Neural cell (in vitro differentiated cells): ENCODE results near the gene GMDS. TPM values are rescaled to one million over a fixed set of nuclear protein-coding genes. Genes with fewer than 3 reads are reported as not detected.

ENCODE experiments used
- H2AFZ ChIP-seq: fragments of 200-600, 300-800 bp; sonication (generic), shearing (Covaris generic); 2 replicates; pipeline ENCODE4 v1.6.0; 2014; ENCODE audit warnings: low read depth, mild to moderate bottlenecking, antibody characterized with exemption, low read length, moderate library complexity
- H3F3A ChIP-seq: fragments of 200-600 bp; shearing (Covaris generic); 2 replicates; pipeline ENCODE4 v1.6.1; 2016; ENCODE audit warnings: mild to moderate bottlenecking, moderate library complexity, mixed read lengths, antibody characterized with exemption, low read length; ENCODE audit not compliant: insufficient read depth, poor library complexity, severe bottlenecking
- H3K27ac ChIP-seq: fragments of 200-600, 300-800 bp; sonication (generic), shearing (Covaris generic); 2 replicates; pipeline ENCODE4 v1.5.1; 2014; ENCODE audit warnings: mild to moderate bottlenecking, low read length, moderate library complexity
- H3K27me3 ChIP-seq: fragments of 300-800, 200-600 bp; sonication (generic), shearing (Covaris generic); 2 replicates; pipeline ENCODE4 v1.6.0; 2014; ENCODE audit warnings: mild to moderate bottlenecking, low read depth, low read length, moderate library complexity; ENCODE audit not compliant: insufficient read depth
- H3K36me3 ChIP-seq: fragments of 300-800, 200-600 bp; sonication (generic), shearing (Covaris generic); 2 replicates; pipeline ENCODE4 v1.5.1; 2014; ENCODE audit warnings: mild to moderate bottlenecking, antibody characterized with exemption, low read length, moderate library complexity; ENCODE audit not compliant: insufficient read depth
- H3K4me2 ChIP-seq: fragments of 300-800, 200-600 bp; sonication (generic), shearing (Covaris generic); 2 replicates; pipeline ENCODE4 v1.6.0; 2014; ENCODE audit warnings: mild to moderate bottlenecking, low read length
- H3K4me3 ChIP-seq: fragments of 300-800, 200-600 bp; sonication (generic), shearing (Covaris generic); 2 replicates; pipeline ENCODE4 v1.5.1; 2014; ENCODE audit warnings: mild to moderate bottlenecking, low read length, moderate library complexity
- H3K79me2 ChIP-seq: fragments of 200-600 bp; shearing (Covaris generic); replicated peaks from 2 replicates; pipeline ENCODE4 v1.6.0; 2014; ENCODE audit warnings: mild to moderate bottlenecking, low read length, moderate library complexity; ENCODE audit not compliant: insufficient read depth
- H3K9ac ChIP-seq: fragments of 300-800, 200-600 bp; sonication (generic), shearing (Covaris generic); 2 replicates; pipeline ENCODE4 v1.6.1; 2016; ENCODE audit warnings: mild to moderate bottlenecking, low read length, mixed read lengths
- H3K9me2 ChIP-seq: fragments of 200-600 bp; shearing (Covaris generic); 2 replicates; pipeline ENCODE4 v1.6.1; 2016; ENCODE audit warnings: mild to moderate bottlenecking, low read length, mixed read lengths; ENCODE audit not compliant: insufficient read depth
- H3K9me3 ChIP-seq: fragments of 200-600, 300-800 bp; sonication (generic), shearing (Covaris generic); 2 replicates; pipeline ENCODE4 v1.6.1; 2016; ENCODE audit warnings: mild to moderate bottlenecking, mixed run types, low read length, moderate library complexity, mixed read lengths
- H4K20me1 ChIP-seq: fragments of 200-600 bp; shearing (Covaris generic); 2 replicates; pipeline ENCODE4 v1.6.1; 2016; ENCODE audit warnings: mild to moderate bottlenecking, mixed run types; ENCODE audit not compliant: insufficient read depth
- EP300 ChIP-seq: fragments of 450-650 bp; conservative IDR thresholded peaks from 2 replicates; pipeline ENCODE4 v1.6.1; 2014; ENCODE audit warnings: antibody characterized with exemption, mild to moderate bottlenecking, moderate library complexity; ENCODE audit not compliant: poor library complexity, severe bottlenecking
- EZH2 ChIP-seq: fragments of 200-600, 300-800 bp; shearing (Covaris generic), sonication (generic); IDR thresholded peaks from 2 replicates; pipeline ENCODE4 v1.6.1; 2014; ENCODE audit warnings: antibody characterized with exemption, low read length, borderline replicate concordance, mild to moderate bottlenecking; ENCODE audit not compliant: insufficient read depth, poor library complexity, severe bottlenecking
- MXI1 ChIP-seq: fragments of 450-650 bp; conservative IDR thresholded peaks from 2 replicates; pipeline ENCODE4 v1.6.1; 2014; ENCODE audit warnings: antibody characterized with exemption, mild to moderate bottlenecking; ENCODE audit not compliant: poor library complexity, severe bottlenecking
- POLR2AphosphoS5 ChIP-seq: IDR thresholded peaks from 2 replicates; pipeline ENCODE4 v1.6.1; 2012
- RAD21 ChIP-seq: fragments of 450-650 bp; conservative IDR thresholded peaks from 2 replicates; pipeline ENCODE4 v1.6.1; 2014; ENCODE audit warnings: antibody characterized with exemption, mild to moderate bottlenecking, moderate library complexity
- SMC3 ChIP-seq: fragments of 450-650 bp; conservative IDR thresholded peaks from 2 replicates; pipeline ENCODE4 v1.6.1; 2014; ENCODE audit warnings: antibody characterized with exemption, mild to moderate bottlenecking, moderate library complexity; ENCODE audit not compliant: poor library complexity
- TAF1 ChIP-seq: IDR thresholded peaks from 2 replicates; pipeline ENCODE4 v1.6.1; 2012; ENCODE audit warnings: low read depth
- polyA plus RNA-seq: library from polyadenylated mRNA; depleted of rRNA; stranded (reverse); fragments of >200 nt; gene quantifications from 2 replicates; pipeline ENCODE4 v1.2.3, GENCODE V29; 2014
- TF ChIP-seq, protein P1 (sequence below): fragments of 450-650 bp; IDR thresholded peaks from 2 replicates; pipeline ENCODE4 v1.5.1; 2014; ENCODE audit warnings: antibody characterized with exemption, mild to moderate bottlenecking, moderate library complexity; ENCODE audit not compliant: poor library complexity, severe bottlenecking
- TF ChIP-seq, protein P2 (sequence below): IDR thresholded peaks from 2 replicates; pipeline ENCODE4 v1.6.1; 2012; ENCODE audit warnings: borderline replicate concordance

GMDS gene
- polyA plus RNA-seq, 1 donor from 2014 or later: 11.4 TPM

DNA sequence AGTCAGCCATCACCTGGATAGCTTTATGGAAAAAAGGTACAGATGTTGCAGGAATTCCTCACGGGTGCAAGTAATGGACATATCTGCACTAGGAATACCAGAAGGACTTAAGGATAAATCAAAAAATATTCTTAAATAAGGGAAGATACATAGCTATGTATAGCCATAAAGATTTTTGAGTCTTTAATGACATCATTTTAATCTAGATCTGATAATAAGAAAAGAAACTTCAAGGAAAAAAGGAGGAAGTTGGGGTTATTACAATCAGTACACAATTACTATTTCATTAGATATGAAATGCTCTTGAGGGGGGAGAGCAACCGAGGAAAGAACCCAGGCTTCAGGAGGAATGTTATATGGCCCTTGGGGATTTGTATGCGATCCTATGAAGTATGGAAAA is 525.5 kb downstream of the GMDS start:
- no peak overlapping the region for H3K4me2 ChIP-seq
- H3K4me3 ChIP-seq: no peak overlapping the region

DNA sequence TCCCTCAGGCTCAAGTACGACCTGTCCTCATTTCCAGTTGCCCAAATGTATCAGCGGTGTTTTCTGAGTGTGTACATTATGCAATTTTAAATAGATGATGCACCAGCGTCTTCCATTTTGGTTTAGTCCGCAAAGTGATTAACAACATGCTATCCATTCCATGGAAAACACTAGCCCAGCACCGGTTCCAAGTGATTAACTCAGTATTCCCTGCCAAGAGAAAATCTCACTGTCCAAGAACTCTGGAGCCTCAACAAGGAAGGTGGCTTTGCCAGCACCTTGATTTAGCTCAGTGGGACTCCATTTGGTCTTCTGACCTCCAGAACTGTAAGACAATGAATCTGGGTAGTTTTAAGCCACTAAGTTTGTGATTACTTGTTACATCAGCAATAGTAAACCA is 528.5 kb downstream of the GMDS start:
- Histone ChIP-seq H3K9me2 (no peaks in the 10 kb centered on the region), H3K27me3 (no peaks in the 10 kb centered on the region), H3K4me3 (no peak overlapping the region), H3K9me3 (no peaks in the 10 kb centered on the region), H3K36me3 (no peaks in the 10 kb centered on the region), H4K20me1 (no peaks in the 10 kb centered on the region), H3K9ac (no peak overlapping the region), H3F3A (no peaks in the 10 kb centered on the region), H3K27ac (no peak overlapping the region), H3K4me2 (no peak overlapping the region), H2AFZ (no peak overlapping the region), H3K79me2 (no peaks in the 10 kb centered on the region)
- no peak for TF ChIP-seq EP300
- no peak for TF ChIP-seq MXI1
- no peak for TF ChIP-seq RAD21
- no peak for TF ChIP-seq EZH2
- no peak for TF ChIP-seq POLR2AphosphoS5
- TF ChIP-seq, protein P1, sequence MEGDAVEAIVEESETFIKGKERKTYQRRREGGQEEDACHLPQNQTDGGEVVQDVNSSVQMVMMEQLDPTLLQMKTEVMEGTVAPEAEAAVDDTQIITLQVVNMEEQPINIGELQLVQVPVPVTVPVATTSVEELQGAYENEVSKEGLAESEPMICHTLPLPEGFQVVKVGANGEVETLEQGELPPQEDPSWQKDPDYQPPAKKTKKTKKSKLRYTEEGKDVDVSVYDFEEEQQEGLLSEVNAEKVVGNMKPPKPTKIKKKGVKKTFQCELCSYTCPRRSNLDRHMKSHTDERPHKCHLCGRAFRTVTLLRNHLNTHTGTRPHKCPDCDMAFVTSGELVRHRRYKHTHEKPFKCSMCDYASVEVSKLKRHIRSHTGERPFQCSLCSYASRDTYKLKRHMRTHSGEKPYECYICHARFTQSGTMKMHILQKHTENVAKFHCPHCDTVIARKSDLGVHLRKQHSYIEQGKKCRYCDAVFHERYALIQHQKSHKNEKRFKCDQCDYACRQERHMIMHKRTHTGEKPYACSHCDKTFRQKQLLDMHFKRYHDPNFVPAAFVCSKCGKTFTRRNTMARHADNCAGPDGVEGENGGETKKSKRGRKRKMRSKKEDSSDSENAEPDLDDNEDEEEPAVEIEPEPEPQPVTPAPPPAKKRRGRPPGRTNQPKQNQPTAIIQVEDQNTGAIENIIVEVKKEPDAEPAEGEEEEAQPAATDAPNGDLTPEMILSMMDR: no peak
- TF ChIP-seq, protein P2, sequence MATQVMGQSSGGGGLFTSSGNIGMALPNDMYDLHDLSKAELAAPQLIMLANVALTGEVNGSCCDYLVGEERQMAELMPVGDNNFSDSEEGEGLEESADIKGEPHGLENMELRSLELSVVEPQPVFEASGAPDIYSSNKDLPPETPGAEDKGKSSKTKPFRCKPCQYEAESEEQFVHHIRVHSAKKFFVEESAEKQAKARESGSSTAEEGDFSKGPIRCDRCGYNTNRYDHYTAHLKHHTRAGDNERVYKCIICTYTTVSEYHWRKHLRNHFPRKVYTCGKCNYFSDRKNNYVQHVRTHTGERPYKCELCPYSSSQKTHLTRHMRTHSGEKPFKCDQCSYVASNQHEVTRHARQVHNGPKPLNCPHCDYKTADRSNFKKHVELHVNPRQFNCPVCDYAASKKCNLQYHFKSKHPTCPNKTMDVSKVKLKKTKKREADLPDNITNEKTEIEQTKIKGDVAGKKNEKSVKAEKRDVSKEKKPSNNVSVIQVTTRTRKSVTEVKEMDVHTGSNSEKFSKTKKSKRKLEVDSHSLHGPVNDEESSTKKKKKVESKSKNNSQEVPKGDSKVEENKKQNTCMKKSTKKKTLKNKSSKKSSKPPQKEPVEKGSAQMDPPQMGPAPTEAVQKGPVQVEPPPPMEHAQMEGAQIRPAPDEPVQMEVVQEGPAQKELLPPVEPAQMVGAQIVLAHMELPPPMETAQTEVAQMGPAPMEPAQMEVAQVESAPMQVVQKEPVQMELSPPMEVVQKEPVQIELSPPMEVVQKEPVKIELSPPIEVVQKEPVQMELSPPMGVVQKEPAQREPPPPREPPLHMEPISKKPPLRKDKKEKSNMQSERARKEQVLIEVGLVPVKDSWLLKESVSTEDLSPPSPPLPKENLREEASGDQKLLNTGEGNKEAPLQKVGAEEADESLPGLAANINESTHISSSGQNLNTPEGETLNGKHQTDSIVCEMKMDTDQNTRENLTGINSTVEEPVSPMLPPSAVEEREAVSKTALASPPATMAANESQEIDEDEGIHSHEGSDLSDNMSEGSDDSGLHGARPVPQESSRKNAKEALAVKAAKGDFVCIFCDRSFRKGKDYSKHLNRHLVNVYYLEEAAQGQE: no peak
- TF ChIP-seq TAF1: no peak
- no peak for TF ChIP-seq SMC3

More for the DNA sequence above, 525.5 kb downstream of the GMDS start:
- no peaks in the 10 kb centered on the region for H3K9me2 ChIP-seq
- H3F3A ChIP-seq: no peaks in the 10 kb centered on the region
- H2AFZ ChIP-seq: no peak overlapping the region
- no peak for TF ChIP-seq SMC3
- TF ChIP-seq, protein P2: no peak
- TF ChIP-seq RAD21: no peak
- no peak for TF ChIP-seq EZH2
- TF ChIP-seq TAF1: no peak
- TF ChIP-seq MXI1: no peak
- TF ChIP-seq EP300: no peak
- TF ChIP-seq, protein P1: no peak
- TF ChIP-seq POLR2AphosphoS5: no peak
- no peaks in the 10 kb centered on the region for H3K27me3 ChIP-seq
- H3K36me3 ChIP-seq: no peaks in the 10 kb centered on the region
- no peaks in the 10 kb centered on the region for H3K79me2 ChIP-seq
- H3K27ac ChIP-seq: no peak overlapping the region
- no peak overlapping the region for H3K9ac ChIP-seq
- H4K20me1 ChIP-seq: no peaks in the 10 kb centered on the region
- H3K9me3 ChIP-seq: no peaks in the 10 kb centered on the region
